Mesendoderm (in vitro differentiated cells): ENCODE data around the gene TNFRSF8.

Experiments
- DNase-seq: peaks from one replicate; pipeline ENCODE4 v3.0.0; 2013
- H2AK5ac ChIP-seq: 2 replicates; pipeline ENCODE4 v1.6.1; 2013; ENCODE audit warnings: low read length, inconsistent platforms
- H2BK120ac ChIP-seq: 2 replicates; pipeline ENCODE4 v1.6.1; 2013; ENCODE audit warnings: low read depth, mild to moderate bottlenecking, low read length, moderate library complexity, mixed read lengths
- H2BK15ac ChIP-seq: replicated peaks from 2 replicates; pipeline ENCODE4 v1.6.1; 2013; ENCODE audit warnings: low read depth, mild to moderate bottlenecking, moderate library complexity
- H2BK5ac ChIP-seq: 2 replicates; pipeline ENCODE4 v1.6.1; 2013; ENCODE audit warnings: low read length, inconsistent platforms
- H3K18ac ChIP-seq: 2 replicates; pipeline ENCODE4 v1.6.1; 2013; ENCODE audit warnings: mild to moderate bottlenecking, low read length, mixed read lengths
- H3K23ac ChIP-seq: one replicate; pipeline ENCODE4 v1.6.1; 2013; ENCODE audit warnings: low read length
- H3K27ac ChIP-seq: 2 replicates; pipeline ENCODE4 v1.5.1; 2013; ENCODE audit warnings: low read depth, mild to moderate bottlenecking, inconsistent platforms, low read length, moderate library complexity
- H3K27me3 ChIP-seq: 2 replicates; pipeline ENCODE4 v1.6.1; 2013; ENCODE audit warnings: low read length, control low read depth, mild to moderate bottlenecking, inconsistent platforms; ENCODE audit not compliant: insufficient read depth, poor library complexity
- H3K36me3 ChIP-seq: 2 replicates; pipeline ENCODE4 v1.6.1; 2013; ENCODE audit warnings: low read length, inconsistent platforms; ENCODE audit not compliant: control insufficient read depth, insufficient read depth
- H3K4ac ChIP-seq: one replicate; pipeline ENCODE4 v1.6.1; 2013; ENCODE audit warnings: low read depth, mild to moderate bottlenecking, low read length, moderate library complexity
- H3K4me1 ChIP-seq: 2 replicates; pipeline ENCODE4 v1.6.1; 2013; ENCODE audit warnings: low read depth, low read length, inconsistent platforms; ENCODE audit not compliant: control insufficient read depth
- H3K4me2 ChIP-seq: 2 replicates; pipeline ENCODE4 v1.6.1; 2013; ENCODE audit warnings: low read length
- H3K4me3 ChIP-seq: 2 replicates; pipeline ENCODE4 v1.5.1; 2013; ENCODE audit warnings: mild to moderate bottlenecking, low read length
- H3K56ac ChIP-seq: one replicate; pipeline ENCODE4 v1.6.1; 2013; ENCODE audit warnings: low read length
- H3K79me1 ChIP-seq: 2 replicates; pipeline ENCODE4 v1.6.1; 2013; ENCODE audit warnings: low read length, inconsistent platforms
- H3K79me2 ChIP-seq: 2 replicates; pipeline ENCODE4 v1.6.1; 2013; ENCODE audit warnings: mild to moderate bottlenecking, low read length; ENCODE audit not compliant: control insufficient read depth, insufficient read depth
- H3K9ac ChIP-seq: 2 replicates; pipeline ENCODE4 v1.6.1; 2013; ENCODE audit warnings: low read length, inconsistent platforms
- H4K5ac ChIP-seq: one replicate; pipeline ENCODE4 v1.6.1; 2013; ENCODE audit warnings: low read length
- H4K8ac ChIP-seq: one replicate; pipeline ENCODE4 v1.6.1; 2013; ENCODE audit warnings: low read depth, mild to moderate bottlenecking, control low read depth, low read length, moderate library complexity
- WGBS: extraction: QIAGEN DNeasy Blood & Tissue Kit; methylation state at CpG from one replicate; pipeline ENCODE4 v1.1.7; 2013; ENCODE audit warnings: low lambda C conversion rate, missing lambda C conversion rate; ENCODE audit not compliant: insufficient coverage; ENCODE audit errors: extremely low coverage; 5-methylcytosine and 5-hydroxymethylcytosine counted together

Gene TNFRSF8

GRCh38 chr1:12112711-12113161 is 49.6 kb downstream of the TNFRSF8 start:
- Histone ChIP-seq H4K5ac (no peak overlapping the region), H3K9ac (no peak overlapping the region), H4K8ac (no peak overlapping the region), H3K36me3 (no peaks in the 10 kb centered on the region), H3K27ac (no peak overlapping the region), H2BK15ac (no peak overlapping the region), H3K27me3 (no peaks in the 10 kb centered on the region), H3K4me1 (no peaks in the 10 kb centered on the region), H3K18ac (no peak overlapping the region), H3K4ac (no peak overlapping the region), H2BK5ac (no peak overlapping the region), H3K79me1 (no peaks in the 10 kb centered on the region), H2AK5ac (no peak overlapping the region), H3K23ac (no peak overlapping the region), H3K4me2 (no peak overlapping the region), H3K56ac (no peak overlapping the region), H3K4me3 (no peak overlapping the region), H2BK120ac (no peak overlapping the region), H3K79me2 (no peaks in the 10 kb centered on the region)
- no peak for DNase-seq
- no CpG with 5 or more reads among the region's 5 CpGs for WGBS

DNA sequence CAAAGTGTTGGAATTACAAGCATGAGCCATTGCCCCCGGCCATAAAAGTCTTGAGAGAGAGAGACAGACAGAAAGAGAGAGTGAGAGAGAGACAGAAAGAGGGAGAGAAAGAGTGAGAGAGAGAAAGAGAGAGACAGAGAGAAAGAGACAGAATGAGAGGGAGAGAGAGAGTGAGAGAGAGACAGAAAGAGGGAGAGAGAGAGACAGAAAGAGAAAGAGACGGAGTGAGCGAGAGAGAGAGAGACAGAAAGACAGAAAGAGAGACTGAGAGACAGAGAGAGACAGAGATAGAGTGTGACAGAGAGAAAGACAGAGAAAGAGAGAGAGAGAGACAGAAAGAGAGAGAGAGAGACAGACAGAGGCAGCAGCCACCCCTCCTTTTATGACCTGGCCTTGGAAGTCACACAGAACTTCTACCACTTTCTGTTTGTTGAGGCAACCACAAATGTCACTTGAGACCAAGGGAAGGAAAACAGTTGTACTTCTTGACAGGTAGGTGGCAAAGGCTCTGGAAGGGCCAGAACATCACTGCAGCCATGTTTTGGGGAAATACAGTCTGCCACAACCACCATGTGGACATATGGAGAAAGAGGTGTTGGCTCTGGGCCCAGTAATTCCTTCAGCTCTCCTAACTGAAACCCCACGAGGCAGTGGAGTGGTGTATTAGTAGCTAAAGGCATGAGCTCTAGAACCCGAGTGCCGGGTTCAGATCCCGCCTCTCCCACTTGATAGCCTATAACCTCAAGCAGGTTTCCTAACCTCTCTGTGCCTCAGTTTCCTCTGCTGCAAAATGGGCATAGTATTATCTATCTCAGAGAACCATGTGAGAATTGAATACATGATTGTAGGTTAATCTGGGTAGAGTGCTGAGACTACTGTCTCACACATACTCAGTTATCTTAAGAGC is 50.6 kb downstream of the TNFRSF8 start:
- no peak overlapping the region for H3K56ac ChIP-seq
- no peak overlapping the region for H3K4ac ChIP-seq
- no peak overlapping the region for H3K4me2 ChIP-seq
- WGBS: no CpG with 5 or more reads among the region's 7 CpGs
- no peaks in the 10 kb centered on the region for H3K4me1 ChIP-seq
- H2BK15ac ChIP-seq: no peak overlapping the region
- H3K79me2 ChIP-seq: no peaks in the 10 kb centered on the region
- no peaks in the 10 kb centered on the region for H3K79me1 ChIP-seq
- no peaks in the 10 kb centered on the region for H3K36me3 ChIP-seq
- DNase-seq: peak; percentile 28
- H4K5ac ChIP-seq: no peak overlapping the region
- no peak overlapping the region for H3K4me3 ChIP-seq
- no peak overlapping the region for H2BK120ac ChIP-seq
- no peak overlapping the region for H2BK5ac ChIP-seq
- H3K23ac ChIP-seq: no peak overlapping the region
- no peak overlapping the region for H3K9ac ChIP-seq
- no peak overlapping the region for H2AK5ac ChIP-seq
- no peak overlapping the region for H3K27ac ChIP-seq
- no peak overlapping the region for H4K8ac ChIP-seq
- no peaks in the 10 kb centered on the region for H3K27me3 ChIP-seq
- H3K18ac ChIP-seq: no peak overlapping the region

GRCh38 chr1:12114340-12114683 is 51.2 kb downstream of the TNFRSF8 start:
- H4K8ac ChIP-seq: no peak overlapping the region
- H2BK120ac ChIP-seq: no peak overlapping the region
- no peak overlapping the region for H3K4ac ChIP-seq
- no peak overlapping the region for H3K23ac ChIP-seq
- H3K9ac ChIP-seq: no peak overlapping the region
- DNase-seq: peak; percentile 78
- no peak overlapping the region for H4K5ac ChIP-seq
- H3K4me2 ChIP-seq: no peak overlapping the region
- H3K56ac ChIP-seq: no peak overlapping the region
- no peak overlapping the region for H2BK5ac ChIP-seq
- WGBS: no CpG with 5 or more reads among the region's 6 CpGs
- no peak overlapping the region for H2BK15ac ChIP-seq
- no peaks in the 10 kb centered on the region for H3K79me2 ChIP-seq
- H3K4me1 ChIP-seq: no peaks in the 10 kb centered on the region
- H3K27me3 ChIP-seq: no peaks in the 10 kb centered on the region
- H3K18ac ChIP-seq: no peak overlapping the region
- H2AK5ac ChIP-seq: no peak overlapping the region
- H3K36me3 ChIP-seq: no peaks in the 10 kb centered on the region
- no peak overlapping the region for H3K4me3 ChIP-seq
- no peaks in the 10 kb centered on the region for H3K79me1 ChIP-seq
- H3K27ac ChIP-seq: no peak overlapping the region

- H3K56ac ChIP-seq: no peak overlapping the region
- no peak overlapping the region for H3K4me2 ChIP-seq
- no peak overlapping the region for H4K8ac ChIP-seq
- no peak overlapping the region for H3K9ac ChIP-seq
- no peak overlapping the region for H2BK120ac ChIP-seq
- peak; percentile 18 for DNase-seq
- no peak overlapping the region for H3K4me3 ChIP-seq
- WGBS: no CpG with 5 or more reads among the region's 9 CpGs
- H3K4me1 ChIP-seq: no peaks in the 10 kb centered on the region
- no peak overlapping the region for H4K5ac ChIP-seq
- no peak overlapping the region for H3K18ac ChIP-seq
- no peak overlapping the region for H2BK15ac ChIP-seq
- H3K79me2 ChIP-seq: no peaks in the 10 kb centered on the region
- no peak overlapping the region for H3K4ac ChIP-seq
- no peaks in the 10 kb centered on the region for H3K27me3 ChIP-seq
- no peak overlapping the region for H3K23ac ChIP-seq
- no peak overlapping the region for H3K27ac ChIP-seq
- H2BK5ac ChIP-seq: no peak overlapping the region
- no peaks in the 10 kb centered on the region for H3K36me3 ChIP-seq
- H2AK5ac ChIP-seq: no peak overlapping the region
- H3K79me1 ChIP-seq: no peaks in the 10 kb centered on the region
Observed at GRCh38 chr1:12114916-12115315, 51.8 kb downstream of the TNFRSF8 start.

DNA sequence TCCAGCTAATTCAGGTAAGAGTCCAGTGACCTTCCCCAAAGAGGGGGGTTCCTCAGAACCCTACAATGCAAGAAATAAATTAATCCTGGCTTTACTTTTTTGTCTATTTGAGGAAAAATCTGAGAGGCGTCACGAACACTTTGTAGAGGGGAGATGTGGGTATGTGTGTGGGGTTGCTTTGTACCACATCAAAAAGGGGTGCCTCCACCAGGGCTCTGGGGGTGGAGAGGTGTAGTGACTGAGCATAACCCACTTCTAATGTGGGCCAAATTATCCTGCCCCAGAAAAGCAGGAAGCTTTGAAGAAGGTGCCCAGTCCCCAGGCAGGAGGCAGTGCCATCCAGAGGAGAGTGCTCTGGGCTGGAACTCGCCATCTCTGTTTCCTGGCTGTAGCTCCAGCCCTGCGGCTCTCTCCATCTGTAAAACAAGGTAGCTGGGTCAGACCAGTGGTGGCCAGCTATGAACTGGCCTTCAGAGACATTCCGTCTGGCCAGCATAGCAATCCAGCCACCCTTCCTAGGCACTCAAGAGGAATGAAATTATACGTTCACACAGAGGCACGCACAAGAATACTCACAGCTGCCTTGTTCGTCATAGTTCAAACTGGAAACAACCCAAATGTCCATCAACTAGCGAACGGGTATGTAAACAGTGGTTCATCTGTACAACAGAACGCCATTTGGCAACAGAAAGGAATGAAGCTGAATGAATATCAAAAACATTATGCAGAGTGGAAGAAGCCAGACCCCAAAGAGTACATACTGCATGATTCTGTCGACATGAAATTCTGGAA is 58.3 kb downstream of the TNFRSF8 start:
- no peak overlapping the region for H2BK120ac ChIP-seq
- no peak overlapping the region for H3K4ac ChIP-seq
- WGBS: no CpG with 5 or more reads among the region's 12 CpGs
- no peak overlapping the region for H3K9ac ChIP-seq
- H2BK15ac ChIP-seq: no peak overlapping the region
- H4K5ac ChIP-seq: no peak overlapping the region
- H3K79me1 ChIP-seq: no peaks in the 10 kb centered on the region
- no peak for DNase-seq
- no peaks in the 10 kb centered on the region for H3K27me3 ChIP-seq
- no peak overlapping the region for H3K18ac ChIP-seq
- H3K23ac ChIP-seq: no peak overlapping the region
- no peak overlapping the region for H2AK5ac ChIP-seq
- no peak overlapping the region for H3K56ac ChIP-seq
- H3K27ac ChIP-seq: no peak overlapping the region
- no peak overlapping the region for H4K8ac ChIP-seq
- no peaks in the 10 kb centered on the region for H3K79me2 ChIP-seq
- no peak overlapping the region for H3K4me3 ChIP-seq
- no peak overlapping the region for H3K4me2 ChIP-seq
- H3K36me3 ChIP-seq: no peaks in the 10 kb centered on the region
- H2BK5ac ChIP-seq: no peak overlapping the region
- no peaks in the 10 kb centered on the region for H3K4me1 ChIP-seq
